Colonic mucosa (tissue), 4 donors: Measurements from ENCODE around the gene PRPH. TPM values are rescaled to one million over a fixed set of nuclear protein-coding genes. Genes with fewer than 3 reads are reported as not detected.

Experiments
- DNase-seq: peaks from one replicate; pipeline ENCODE4 v3.0.0-alpha.2; 2020
- H3K27ac ChIP-seq: fragments of 200-600 bp; one replicate; pipeline ENCODE4 v1.8.0; 2021
- H3K27me3 ChIP-seq: fragments of 200-600 bp; one replicate; pipeline ENCODE4 v1.8.0; 2021
- H3K36me3 ChIP-seq: fragments of 200-600 bp; one replicate; pipeline ENCODE4 v1.8.0; 2021
- H3K4me1 ChIP-seq: fragments of 200-600 bp; one replicate; pipeline ENCODE4 v1.8.0; 2021; ENCODE audit warnings: mild to moderate bottlenecking
- H3K4me3 ChIP-seq: fragments of 200-600 bp; one replicate; pipeline ENCODE4 v1.8.0; 2021
- H3K9ac ChIP-seq, 2 donors: one replicate each; pipeline ENCODE4 v1.7.0; 2013; ENCODE audit warnings: control low read depth in 2 of 2, low read depth in 2 of 2, low read length in 2 of 2
- H3K9me3 ChIP-seq: fragments of 200-600 bp; one replicate; pipeline ENCODE4 v1.8.0; 2021
- CTCF ChIP-seq: fragments of 200-600 bp; IDR thresholded peaks from one replicate; pipeline ENCODE4 v1.8.0; 2022; ENCODE audit warnings: antibody characterized with exemption, mild to moderate bottlenecking
- intact Hi-C: fragments of 100-400 bp; cut with DNase I; formaldehyde crosslinking; loops from one replicate; pipeline ENCODE4 v1.14.1; 2022
- total RNA-seq, 2 donors: library from RNA; stranded (reverse); fragmentation: NEBNext Ultra II Directional in 1 of 2; extraction: Animal tissue kit (Norgen Biotek cat#: 25700) in 1 of 2; gene quantifications; one replicate each; pipeline ENCODE4 v1.2.1, GENCODE V29; 2021
- donor health status: healthy.
- donor health status: DM: no; HTN: no; CAD: no.
- donor health status: DM: no; HTN: no; CAD: no.

PRPH gene
- total RNA-seq, 2 donors from 2014 or later = 3.9 to 21.9 TPM

- H3K9ac ChIP-seq = peak within 1 kb of the TSS; percentile 22 to 56
- H3K27me3 ChIP-seq = peaks cover 56% of the 10 kb centered on the region
- H3K4me1 ChIP-seq = peaks cover 42% of the 10 kb centered on the region
- intact Hi-C loops = no loop called here
- H3K36me3 ChIP-seq = no peaks in the 10 kb centered on the region
- no peak for TF ChIP-seq CTCF
- peak within 1 kb of the TSS; percentile 38 for H3K4me3 ChIP-seq
- no peak within 1 kb of the TSS for H3K27ac ChIP-seq
- no peaks in the 10 kb centered on the region for H3K9me3 ChIP-seq
- peak; percentile 40 for DNase-seq
Observed at GRCh38 chr12:49346659-49347310, 51.8 kb downstream of the PRPH start, which contains the start of gene DNAJC22. TSS of gene DNAJC22 (plus strand) at chr12:49346888. CDS start at chr12:49348873, 1,985 bp downstream.

GRCh38 chr12:49347311-49348193, 52.6 kb downstream of the PRPH start:
- H3K36me3 ChIP-seq = no peaks in the 10 kb centered on the region
- H3K4me1 ChIP-seq = peaks cover 38% of the 10 kb centered on the region
- H3K27ac ChIP-seq = no peak overlapping the region
- peak; percentile 89 for TF ChIP-seq CTCF
- peak; percentile 93 for DNase-seq
- H3K4me3 ChIP-seq = peak overlapping the region; percentile 38
- H3K9ac ChIP-seq = peak overlapping the region; percentile 56 to 65
- intact Hi-C loops = no loop called here
- peaks cover 50% of the 10 kb centered on the region for H3K27me3 ChIP-seq
- H3K9me3 ChIP-seq = no peaks in the 10 kb centered on the region

Other genes with a start within 250 kb of the PRPH start
- gene KMT2D, start 234.4 kb upstream of the PRPH start, total RNA-seq = 10 to 100 TPM; 50.2 to 87.5 TPM
- under 1 TPM; 0.27 to 0.32 TPM for gene RHEBL1, start 225.2 kb upstream of the PRPH start, total RNA-seq
- under 1 TPM; 0.29 to 0.52 TPM for gene DHH, start 200.3 kb upstream of the PRPH start, total RNA-seq
- gene LMBR1L, start 184.3 kb upstream of the PRPH start, total RNA-seq = 10 to 100 TPM; 36.9 to 38.2 TPM
- gene TUBA1B, start 163.8 kb upstream of the PRPH start, total RNA-seq = 1,000 to 10,000 TPM in 1 of 2 donors, 100 to 1,000 TPM in 1; 445 to 1,717 TPM
- 10 to 100 TPM; 16.9 to 70.3 TPM for gene TUBA1A, start 106.1 kb upstream of the PRPH start, total RNA-seq
- 100 to 1,000 TPM; 183 to 368 TPM for gene TUBA1C, start 30.1 kb upstream of the PRPH start, total RNA-seq
- 10 to 100 TPM; 11.8 to 51.8 TPM for gene TROAP, start 28.1 kb downstream of the PRPH start, total RNA-seq
- not detected for gene C1QL4, start 42.0 kb downstream of the PRPH start, total RNA-seq
- gene DNAJC22, start 51.7 kb downstream of the PRPH start, total RNA-seq = 10 to 100 TPM; 29.0 to 34.2 TPM
- 10 to 100 TPM; 17.2 to 21.9 TPM for gene SPATS2, start 72.3 kb downstream of the PRPH start, total RNA-seq
- gene KCNH3, start 243.9 kb downstream of the PRPH start, total RNA-seq = under 1 TPM; 0.05 to 0.13 TPM